Effector memory CD8-positive, alpha-beta T cell (primary cell): ENCODE data around the gene TMEM35A.
"Not testable (repeated sequence)": the region's sequence is repeated elsewhere in the genome, so short reads cannot be mapped to it uniquely, and the experiment has no call there.

Source experiments
- ATAC-seq: fragments of 150-1000 bp; cut with Tn5 transposase; replicated peaks from 2 replicates; pipeline ENCODE4 v1.10.0; 2021; ENCODE audit warnings: mild to moderate bottlenecking, moderate library complexity
- DNase-seq, 3 experiments: peaks; one replicate each; pipeline ENCODE4 v3.0.0; 2021
- H3K27ac Mint-ChIP-seq, 2 donors: one replicate each; pipeline ENCODE4 v1.8.0; 2022; ENCODE audit warnings: mild to moderate bottlenecking in 2 of 2, mixed read lengths in 2 of 2, moderate library complexity in 2 of 2
- H3K27me3 Mint-ChIP-seq, 2 donors: one replicate each; pipeline ENCODE4 v1.8.0; 2022; ENCODE audit warnings: mixed read lengths in 2 of 2
- H3K36me3 Mint-ChIP-seq: one replicate; pipeline ENCODE4 v1.8.0; 2022; ENCODE audit warnings: mild to moderate bottlenecking, moderate library complexity, mixed read lengths; ENCODE audit not compliant: insufficient read depth
- H3K4me1 Mint-ChIP-seq, 2 donors: one replicate each; pipeline ENCODE4 v1.8.0; 2022; ENCODE audit warnings: low read depth in 2 of 2, mixed read lengths in 2 of 2
- H3K4me3 Mint-ChIP-seq, 2 donors: one replicate each; pipeline ENCODE4 v1.8.0; 2022; ENCODE audit warnings: mild to moderate bottlenecking in 2 of 2, mixed read lengths in 2 of 2, moderate library complexity in 2 of 2
- H3K9me3 Mint-ChIP-seq, 2 donors: one replicate each; pipeline ENCODE4 v1.8.0; 2022; ENCODE audit warnings: mixed read lengths in 2 of 2
- total RNA-seq, 9 experiments: gene quantifications; one replicate each; lab custom pipeline; 2026; lab: John Stamatoyannopoulos, UW

TMEM35A gene, protein sequence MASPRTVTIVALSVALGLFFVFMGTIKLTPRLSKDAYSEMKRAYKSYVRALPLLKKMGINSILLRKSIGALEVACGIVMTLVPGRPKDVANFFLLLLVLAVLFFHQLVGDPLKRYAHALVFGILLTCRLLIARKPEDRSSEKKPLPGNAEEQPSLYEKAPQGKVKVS
- total RNA-seq = 0 to 0.32 (median 0) reads per million in 9 experiments

DNA sequence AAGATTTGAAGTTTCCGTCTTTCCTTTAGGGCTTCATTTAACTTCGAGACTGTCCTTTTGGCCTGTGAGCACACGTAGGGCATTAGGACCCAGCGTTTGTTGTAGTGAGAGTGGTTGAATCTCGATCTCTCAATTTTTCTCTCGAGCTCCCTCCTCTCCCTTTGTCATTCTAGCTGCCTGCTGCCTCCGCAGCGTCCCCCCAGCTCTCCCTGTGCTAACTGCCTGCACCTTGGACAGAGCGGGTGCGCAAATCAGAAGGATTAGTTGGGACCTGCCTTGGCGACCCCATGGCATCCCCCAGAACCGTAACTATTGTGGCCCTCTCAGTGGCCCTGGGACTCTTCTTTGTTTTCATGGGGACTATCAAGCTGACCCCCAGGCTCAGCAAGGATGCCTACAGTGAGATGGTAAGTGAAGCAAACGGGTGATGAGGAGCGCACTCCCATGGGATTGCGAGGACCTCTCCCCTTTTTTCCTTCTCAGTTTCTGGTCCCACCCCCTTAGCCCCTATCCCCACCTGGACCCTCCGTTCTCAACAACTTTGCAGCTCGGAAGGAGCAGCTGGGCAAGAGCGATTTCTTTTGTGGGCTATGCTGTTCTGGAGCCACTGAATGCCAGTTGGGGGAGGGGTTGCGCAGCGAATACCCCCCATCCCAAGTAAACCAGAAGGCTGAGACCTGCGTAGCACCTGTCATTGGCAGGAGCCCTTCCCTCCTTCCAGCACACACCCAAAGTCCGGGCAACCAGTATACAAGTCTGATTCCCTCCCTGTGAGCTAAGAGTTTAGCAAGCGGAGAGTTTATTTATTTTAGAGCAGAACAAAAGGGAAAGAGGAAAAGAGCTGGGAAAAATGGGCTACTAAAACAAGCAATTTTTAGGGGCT lies at the start of gene TMEM35A:
TMEM35A (plus strand) TSS at position 164 of the 883 bp plus-strand sequence; CDS start at position 288, 124 bp downstream.
- no peak within 1 kb of the TSS for H3K27ac Mint-ChIP-seq
- no peak within 1 kb of the TSS for H3K4me3 Mint-ChIP-seq
- H3K9me3 Mint-ChIP-seq = no peaks in the 10 kb centered on the region
- H3K36me3 Mint-ChIP-seq = peaks cover 4% of the 10 kb centered on the region
- ATAC-seq (no peak), DNase-seq (no peak)
- peaks cover 9 to 28% of the 10 kb centered on the region in 2 donors for H3K27me3 Mint-ChIP-seq
- peaks cover 3 to 7% of the 10 kb centered on the region in 2 donors for H3K4me1 Mint-ChIP-seq

DNA sequence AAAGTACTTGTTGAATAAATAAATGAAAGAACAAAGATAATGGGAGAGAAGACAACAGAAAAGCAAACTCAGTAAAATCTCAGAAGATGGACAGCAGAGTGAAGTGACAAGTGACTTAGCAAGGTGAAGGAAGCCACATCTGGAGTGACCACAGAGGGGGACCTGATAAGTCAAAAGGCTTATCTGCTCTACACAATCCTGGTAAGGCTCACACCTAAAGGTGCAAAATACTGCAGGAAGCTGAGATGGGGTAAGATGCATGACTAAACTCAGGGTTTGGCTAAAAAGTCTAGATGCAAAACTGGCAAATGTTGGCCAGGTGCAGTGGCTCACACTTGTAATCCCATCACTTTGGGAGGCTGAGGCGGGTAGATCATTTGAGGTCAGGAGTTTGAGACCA lies 49.0 kb upstream of the TMEM35A start:
- Mint-ChIP-seq H3K4me1 (peaks cover 0 to 2% of the 10 kb centered on the region in 2 donors), H3K9me3 (no peaks in the 10 kb centered on the region), H3K27ac (peak overlapping the region in 1 of 2 donors; percentile 4), H3K4me3 (no peak overlapping the region), H3K36me3 (peaks cover 52% of the 10 kb centered on the region), H3K27me3 (no peaks in the 10 kb centered on the region)
- DNase-seq (no peak), ATAC-seq (no peak)

DNA sequence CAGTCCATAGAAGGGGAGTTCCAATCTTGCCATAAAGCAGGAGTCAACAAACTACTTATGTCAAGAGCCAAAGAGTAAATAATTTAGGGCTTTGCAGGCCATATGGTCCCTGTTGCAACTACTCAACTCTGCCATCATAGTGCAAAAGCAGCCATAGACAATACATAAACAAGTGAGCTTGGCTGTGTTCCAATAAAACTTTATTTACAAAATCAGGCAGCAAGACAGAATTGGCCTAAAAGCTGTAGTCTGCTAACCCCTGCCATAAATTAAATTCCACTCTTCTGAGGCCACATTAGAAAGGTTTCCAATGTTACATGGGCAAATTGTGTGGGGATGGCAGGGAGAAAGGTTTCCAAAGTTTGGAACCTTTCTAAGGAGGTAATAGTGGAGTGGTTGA lies 41.4 kb upstream of the TMEM35A start:
- Mint-ChIP-seq H3K4me3 (no peak overlapping the region), H3K4me1 (peaks cover 2 to 3% of the 10 kb centered on the region in 2 donors), H3K36me3 (peaks cover 63% of the 10 kb centered on the region), H3K27ac (no peak overlapping the region), H3K27me3 (no peaks in the 10 kb centered on the region), H3K9me3 (no peaks in the 10 kb centered on the region)
- DNase-seq = no peak
- ATAC-seq = no peak

DNA sequence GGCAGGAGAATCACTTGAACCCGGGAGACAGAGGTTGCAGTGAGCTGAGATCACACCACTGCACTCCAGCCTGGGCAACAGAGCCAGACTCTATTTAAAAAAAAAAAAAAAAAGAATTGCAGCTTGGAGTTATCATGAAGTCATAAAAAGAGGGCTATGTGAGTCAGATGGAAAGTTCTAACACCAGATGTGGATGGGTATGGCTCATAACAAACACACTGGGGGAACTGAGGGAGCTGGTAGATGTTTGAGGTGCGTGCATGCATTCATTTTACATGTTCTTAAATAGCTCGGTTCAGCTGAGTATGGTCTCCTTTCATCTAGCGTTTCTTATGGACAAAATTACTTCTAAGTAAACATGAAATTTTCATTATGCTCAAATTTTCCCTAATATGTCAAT lies 38.5 kb upstream of the TMEM35A start:
- no peak for ATAC-seq
- Mint-ChIP-seq H3K27ac (peak overlapping the region; percentile 32 to 38), H3K4me3 (no peak overlapping the region), H3K4me1 (peaks cover 6 to 7% of the 10 kb centered on the region in 2 donors), H3K9me3 (no peaks in the 10 kb centered on the region), H3K27me3 (no peaks in the 10 kb centered on the region), H3K36me3 (peaks cover 41% of the 10 kb centered on the region)
- no peak for DNase-seq

DNA sequence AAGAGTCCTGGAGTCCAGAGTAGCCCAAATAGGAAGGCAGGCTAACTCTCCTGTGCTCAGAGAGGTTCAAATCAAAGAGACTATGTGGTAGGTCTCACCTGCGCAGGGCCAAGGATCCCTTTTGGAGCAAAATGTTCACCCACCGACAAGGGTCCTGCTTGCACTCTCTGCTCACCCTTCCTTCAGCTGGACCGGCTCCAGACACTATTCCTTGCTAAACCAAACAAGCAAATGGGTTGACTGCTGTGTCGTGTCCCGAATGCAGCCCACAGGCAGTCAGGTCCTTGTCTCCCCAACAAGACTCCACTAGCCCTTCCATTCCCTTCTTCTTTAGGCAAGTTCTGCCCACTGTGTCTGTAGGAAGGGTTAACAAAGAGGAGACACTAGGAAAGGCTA lies 27.5 kb upstream of the TMEM35A start:
- Mint-ChIP-seq H3K27ac (peak overlapping the region; percentile 97 to 99), H3K4me1 (peaks cover 14 to 16% of the 10 kb centered on the region in 2 donors), H3K36me3 (peaks cover 16% of the 10 kb centered on the region), H3K4me3 (peak overlapping the region; percentile 86 to 88), H3K27me3 (no peaks in the 10 kb centered on the region), H3K9me3 (no peaks in the 10 kb centered on the region)
- ATAC-seq (no peak), DNase-seq (no peak)

DNA sequence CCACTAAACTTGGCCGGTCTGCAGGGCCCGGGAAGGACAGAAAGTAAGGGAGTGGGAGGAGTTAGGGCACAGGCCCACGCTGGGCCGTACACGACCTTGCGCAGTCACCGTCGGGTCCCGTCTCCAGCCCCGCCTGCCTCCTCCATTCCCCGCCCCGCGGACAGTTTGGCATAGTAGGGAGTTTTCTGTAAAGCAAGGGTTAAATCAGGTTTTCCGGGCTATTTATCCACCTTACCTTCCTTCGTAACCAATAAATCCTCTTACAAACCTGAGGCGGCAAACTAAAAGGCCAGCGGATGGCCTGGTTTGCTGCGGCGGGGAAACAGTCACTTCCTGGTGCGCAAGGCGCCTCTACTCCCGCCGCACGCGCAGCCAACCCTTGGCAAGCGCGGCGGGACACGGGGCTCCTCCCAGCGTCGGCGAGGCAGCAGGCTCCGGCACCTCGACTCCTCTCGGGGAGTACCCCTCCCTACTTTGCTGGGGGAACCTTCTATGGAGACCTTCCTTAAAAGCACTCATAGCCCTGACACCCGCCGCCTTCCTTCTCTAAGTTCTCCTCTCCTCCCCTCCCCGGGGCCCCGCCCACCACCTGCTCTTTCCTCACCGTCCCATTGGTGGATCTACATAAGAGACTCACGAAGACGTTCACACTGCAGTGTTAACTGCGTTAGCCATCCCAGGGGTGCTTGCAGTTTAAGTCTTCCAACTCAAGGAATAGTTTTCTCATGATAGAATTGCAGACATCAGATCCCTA lies 27.0 kb upstream of the TMEM35A start, which contains the start of gene TRMT2B:
TRMT2B (minus strand) TSS at position 563 of the 754 bp plus-strand sequence. CDS start 9,822 bp downstream, outside the sequence.
- DNase-seq (peak; percentile 62 to 73 (median 71)), ATAC-seq (peak; percentile 84)
- no peaks in the 10 kb centered on the region for H3K9me3 Mint-ChIP-seq
- peaks cover 16% of the 10 kb centered on the region for H3K36me3 Mint-ChIP-seq
- H3K4me3 Mint-ChIP-seq = peak within 1 kb of the TSS; percentile 86 to 88
- H3K27ac Mint-ChIP-seq = peak within 1 kb of the TSS; percentile 97 to 99
- H3K4me1 Mint-ChIP-seq = peaks cover 14% of the 10 kb centered on the region in 2 donors
- no peaks in the 10 kb centered on the region for H3K27me3 Mint-ChIP-seq

DNA sequence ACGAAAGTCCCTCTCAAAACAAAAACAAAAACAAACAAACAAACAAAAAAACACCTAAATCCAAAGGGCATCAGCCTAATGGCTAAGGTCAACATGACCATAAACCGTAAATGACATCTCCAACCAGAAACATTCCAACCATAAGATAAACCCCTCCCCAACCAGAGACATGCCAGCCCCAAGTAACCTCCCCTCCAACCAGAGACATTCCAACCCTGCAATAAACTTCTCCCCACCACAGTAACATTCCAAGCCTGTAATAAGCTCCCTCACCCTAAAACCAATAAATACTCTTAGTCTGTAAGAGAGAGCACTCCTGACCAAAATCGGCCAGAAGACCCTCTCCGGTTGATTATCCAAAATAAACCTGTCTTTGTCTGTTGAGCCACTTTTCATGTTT lies 22.1 kb upstream of the TMEM35A start:
- not testable (repeated sequence) for H3K9me3 Mint-ChIP-seq, H3K4me3 Mint-ChIP-seq, H3K27me3 Mint-ChIP-seq, H3K27ac Mint-ChIP-seq, H3K36me3 Mint-ChIP-seq, H3K4me1 Mint-ChIP-seq, DNase-seq, ATAC-seq

DNA sequence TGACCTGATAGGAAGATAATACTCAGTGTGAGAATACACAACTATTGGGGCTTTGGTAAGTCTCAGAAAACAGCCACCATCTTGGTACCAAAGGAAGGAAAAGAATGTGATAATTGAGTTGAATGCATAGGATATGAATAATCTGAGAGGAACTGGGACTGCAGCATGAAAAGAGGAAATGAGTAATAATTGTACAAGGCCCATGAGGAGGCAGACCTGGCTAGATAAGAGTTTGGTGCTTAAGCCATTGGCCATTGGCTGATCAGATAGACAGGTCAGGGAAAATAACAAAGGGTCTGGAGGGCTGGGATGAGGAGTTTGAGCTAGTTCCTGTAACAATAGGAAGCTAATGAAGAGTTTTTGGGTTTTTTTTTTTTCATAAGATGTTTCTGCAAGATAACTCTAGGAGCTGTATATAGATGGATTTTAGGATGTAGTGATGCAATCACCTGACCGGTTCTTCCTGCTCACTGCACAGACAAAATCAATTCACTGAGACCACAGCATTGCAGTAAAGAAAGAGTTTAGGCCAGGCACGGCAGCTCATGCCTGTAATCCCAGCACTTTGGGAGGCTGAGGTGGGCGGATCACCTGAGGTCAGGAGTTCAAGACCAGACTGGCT lies 21.5 kb upstream of the TMEM35A start:
- H3K27ac Mint-ChIP-seq = no peak overlapping the region
- no peaks in the 10 kb centered on the region for H3K36me3 Mint-ChIP-seq
- DNase-seq = no peak
- H3K4me1 Mint-ChIP-seq = no peaks in the 10 kb centered on the region
- ATAC-seq = no peak
- no peaks in the 10 kb centered on the region for H3K9me3 Mint-ChIP-seq
- H3K4me3 Mint-ChIP-seq = no peak overlapping the region
- no peaks in the 10 kb centered on the region for H3K27me3 Mint-ChIP-seq

DNA sequence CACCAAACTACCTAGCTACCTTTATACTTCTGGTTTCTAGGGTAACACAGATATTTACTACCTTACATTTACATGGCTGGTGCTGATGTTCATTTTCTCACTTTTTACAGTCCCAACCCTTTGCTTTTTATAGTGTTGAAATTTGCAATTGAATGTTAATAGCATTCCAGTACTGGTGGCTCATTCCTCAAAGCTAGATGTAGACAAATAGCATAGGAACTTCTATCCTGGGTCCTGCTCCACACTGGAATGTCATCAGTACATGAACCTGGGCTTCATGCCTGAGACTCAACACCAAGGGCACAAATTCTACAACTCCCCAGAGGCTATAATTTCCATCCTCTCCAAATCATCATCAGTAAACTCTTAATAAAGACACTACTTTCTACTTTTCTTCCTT lies 16.5 kb upstream of the TMEM35A start:
- Mint-ChIP-seq H3K27ac (no peak overlapping the region), H3K36me3 (no peaks in the 10 kb centered on the region), H3K9me3 (no peaks in the 10 kb centered on the region), H3K4me3 (no peak overlapping the region), H3K27me3 (peaks cover 5 to 9% of the 10 kb centered on the region in 2 donors), H3K4me1 (no peaks in the 10 kb centered on the region)
- no peak for ATAC-seq
- no peak for DNase-seq

DNA sequence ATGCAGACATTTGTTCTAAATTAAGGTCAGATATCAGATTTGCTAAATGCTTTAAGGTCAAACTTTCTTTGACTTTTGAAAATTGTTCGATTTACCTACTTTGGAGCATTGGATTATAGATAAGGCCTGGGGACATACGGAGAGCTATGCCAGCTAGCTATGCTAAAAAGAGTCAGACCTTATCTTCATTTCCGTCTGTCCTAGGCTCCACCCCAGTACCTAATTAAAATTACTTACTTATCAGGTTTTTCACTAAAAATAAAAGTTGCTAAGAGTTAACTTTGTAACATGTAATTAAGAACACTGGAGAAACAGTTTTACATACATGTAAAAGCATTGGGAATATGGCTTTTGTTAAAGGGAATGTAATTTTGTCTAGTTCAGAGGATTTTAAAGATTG lies 7.1 kb upstream of the TMEM35A start:
- Mint-ChIP-seq H3K4me1 (no peaks in the 10 kb centered on the region), H3K27ac (no peak overlapping the region), H3K36me3 (no peaks in the 10 kb centered on the region), H3K27me3 (no peaks in the 10 kb centered on the region), H3K9me3 (no peaks in the 10 kb centered on the region), H3K4me3 (no peak overlapping the region)
- ATAC-seq (no peak), DNase-seq (no peak)

DNA sequence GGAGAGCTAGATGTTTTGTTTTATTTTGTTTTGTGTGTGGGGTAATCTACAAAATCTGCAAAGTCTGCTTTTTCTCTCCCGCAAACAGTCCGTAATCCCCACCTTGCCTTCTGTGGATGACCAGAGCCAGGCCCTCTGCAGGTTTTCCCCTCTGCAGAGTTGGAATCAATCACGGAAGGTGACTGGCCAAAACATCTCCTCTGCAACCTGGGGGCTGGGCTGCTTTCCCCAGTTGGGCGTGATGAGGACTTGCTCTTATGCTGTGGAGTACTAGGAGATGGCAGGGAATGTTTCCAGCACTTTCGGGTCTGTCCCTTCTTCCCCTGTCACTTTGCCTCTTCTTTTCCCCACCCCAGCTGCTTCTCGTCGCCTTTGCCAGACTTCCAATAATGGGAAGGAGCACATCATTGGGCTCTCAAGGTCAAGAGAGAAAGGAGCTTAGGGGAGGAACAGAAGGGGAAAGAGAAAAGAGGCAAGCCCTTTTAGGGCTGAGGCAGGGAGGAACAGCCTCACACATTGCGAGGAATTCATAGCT lies 1.1 kb downstream of the TMEM35A start:
- H3K27ac Mint-ChIP-seq = no peak overlapping the region
- peaks cover 4% of the 10 kb centered on the region for H3K36me3 Mint-ChIP-seq
- peaks cover 9 to 28% of the 10 kb centered on the region in 2 donors for H3K27me3 Mint-ChIP-seq
- H3K9me3 Mint-ChIP-seq = no peaks in the 10 kb centered on the region
- ATAC-seq (no peak), DNase-seq (no peak)
- H3K4me3 Mint-ChIP-seq = no peak overlapping the region
- peaks cover 3 to 7% of the 10 kb centered on the region in 2 donors for H3K4me1 Mint-ChIP-seq

DNA sequence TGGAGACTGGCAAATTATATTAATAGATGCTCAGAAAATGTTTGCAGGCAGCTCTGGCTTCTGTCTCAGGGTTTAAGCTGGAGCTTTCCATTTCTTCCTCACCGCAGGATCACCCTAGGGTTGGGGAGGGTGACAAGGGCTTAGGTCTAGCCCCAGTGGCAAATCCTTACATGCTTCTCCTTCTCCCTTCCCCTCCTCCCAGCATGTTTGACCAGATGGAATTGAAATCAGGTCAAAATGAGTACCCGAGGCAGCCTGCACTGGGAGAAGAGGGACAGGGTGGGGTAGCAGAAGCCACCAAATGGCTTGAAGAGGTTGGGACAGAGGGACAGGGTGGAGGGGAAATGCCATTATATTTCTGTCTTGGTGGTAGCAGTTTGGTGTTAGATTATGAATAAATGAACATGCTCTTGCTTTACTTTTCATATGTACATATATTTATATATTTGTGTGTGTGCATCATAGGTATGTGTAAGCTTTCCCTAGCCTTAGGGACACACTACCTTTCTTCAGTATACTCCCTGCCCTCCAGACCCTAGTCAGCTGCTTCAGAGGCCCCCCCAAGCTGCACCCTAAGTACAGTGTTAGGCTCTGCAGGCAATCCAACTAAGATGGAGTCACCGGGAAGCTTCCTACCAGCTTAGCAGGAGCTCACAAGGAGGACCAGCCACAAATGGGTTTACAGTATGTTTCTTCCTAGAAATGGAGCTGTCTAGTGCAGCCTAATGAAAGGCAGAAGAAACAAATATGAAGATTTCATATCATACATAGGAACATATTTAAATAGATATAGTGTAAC lies 1.8 kb downstream of the TMEM35A start:
- Mint-ChIP-seq H3K27ac (no peak overlapping the region), H3K36me3 (peaks cover 4% of the 10 kb centered on the region), H3K9me3 (no peaks in the 10 kb centered on the region), H3K27me3 (peaks cover 9 to 28% of the 10 kb centered on the region in 2 donors), H3K4me3 (no peak overlapping the region), H3K4me1 (peaks cover 3 to 7% of the 10 kb centered on the region in 2 donors)
- DNase-seq (no peak), ATAC-seq (no peak)
